HEK293 (cell line): Measurements from ENCODE around the gene NT5DC2.

Source experiments
- CTCF ChIA-PET: fragments of 350-600 bp; formaldehyde crosslinking; extraction: SDS; loops from one replicate; lab custom pipeline; 2021; ENCODE audit warnings: antibody characterized with exemption; lab: Yijun Ruan, JAX
- POLR2A ChIA-PET: fragments of 300-600 bp; formaldehyde crosslinking; extraction: SDS; loops from one replicate; lab custom pipeline; 2020; ENCODE audit warnings: antibody characterized with exemption, inconsistent platforms; lab: Yijun Ruan, JAX
- H3K27ac ChIP-seq: fragments of 200-500 bp; sonication (Bioruptor generic); 2 replicates; pipeline ENCODE4 v1.5.1; 2014; ENCODE audit warnings: low read depth, low read length, control low read depth, inconsistent platforms; ENCODE audit errors: extremely low read depth
- H3K36me3 ChIP-seq, 2 experiments: fragments of 200-500 bp in 1 of 2; sonication (Bioruptor generic) in 1 of 2; 1 replicate in 1 of 2; 2 replicates in 1 of 2; pipeline ENCODE4 v1.5.1; 2014 to 2017; ENCODE audit warnings: inconsistent platforms in 2 of 2, low read length in 2 of 2; ENCODE audit not compliant: control insufficient read depth in 2 of 2, insufficient read depth in 1 of 2
- H3K4me1 ChIP-seq: fragments of 200-500 bp; sonication (Bioruptor generic); 2 replicates; pipeline ENCODE4 v1.5.1; 2014; ENCODE audit warnings: mild to moderate bottlenecking, low read length, inconsistent platforms; ENCODE audit not compliant: control insufficient read depth, insufficient read depth
- H3K4me3 ChIP-seq: 2 replicates; pipeline ENCODE4 v1.5.1; 2011; ENCODE audit warnings: low read depth, mild to moderate bottlenecking, control low read depth, low read length, moderate library complexity
- H3K9me3 ChIP-seq: fragments of 200-500 bp; sonication (Bioruptor generic); 2 replicates; pipeline ENCODE4 v1.5.1; 2014; ENCODE audit warnings: low read depth, low read length, inconsistent platforms; ENCODE audit not compliant: control insufficient read depth, insufficient read depth
- HOXA7 ChIP-seq: sonication (generic); formaldehyde crosslinking; IDR thresholded peaks from 2 replicates; pipeline ENCODE4 v1.8.1; 2022; ENCODE audit warnings: missing genetic modification reagents, borderline replicate concordance
- IKZF3 ChIP-seq: fragments of 450-650 bp; IDR thresholded peaks from 2 replicates; pipeline ENCODE4 v1.5.0; 2018; ENCODE audit warnings: missing biosample characterization, mild to moderate bottlenecking, missing genetic modification characterization, moderate library complexity
- TRIM28 ChIP-seq: IDR thresholded peaks from 2 replicates; pipeline ENCODE4 v1.6.1; 2011; ENCODE audit warnings: low read length, control low read depth, borderline replicate concordance
- ZNF148 ChIP-seq: fragments of 450-650 bp; formaldehyde crosslinking; IDR thresholded peaks from 2 replicates; pipeline ENCODE4 v1.5.0; 2017; ENCODE audit warnings: missing biosample characterization, missing genetic modification characterization, borderline replicate concordance
- ZNF169 ChIP-seq: fragments of 450-650 bp; formaldehyde crosslinking; IDR thresholded peaks from 2 replicates; pipeline ENCODE4 v1.5.1; 2016; ENCODE audit warnings: missing biosample characterization, missing genetic modification characterization
- ZNF175 ChIP-seq: fragments of 450-650 bp; formaldehyde crosslinking; IDR thresholded peaks from 2 replicates; pipeline ENCODE4 v1.5.1; 2016; ENCODE audit warnings: missing biosample characterization, missing genetic modification characterization
- ZNF473 ChIP-seq: fragments of 450-650 bp; formaldehyde crosslinking; IDR thresholded peaks from 2 replicates; pipeline ENCODE4 v1.5.1; 2017; ENCODE audit warnings: missing biosample characterization, missing genetic modification characterization
- ZNF488 ChIP-seq: fragments of 450-650 bp; formaldehyde crosslinking; IDR thresholded peaks from 2 replicates; pipeline ENCODE4 v1.5.1; 2016; ENCODE audit warnings: missing biosample characterization, missing genetic modification characterization
- ZNF518A ChIP-seq: fragments of 450-650 bp; formaldehyde crosslinking; conservative IDR thresholded peaks from 2 replicates; pipeline ENCODE4 v1.5.1; 2016; ENCODE audit warnings: low read depth, missing biosample characterization, missing genetic modification characterization
- ZNF530 ChIP-seq: fragments of 450-650 bp; formaldehyde crosslinking; IDR thresholded peaks from 2 replicates; pipeline ENCODE4 v1.5.1; 2016; ENCODE audit warnings: low read depth, missing biosample characterization, missing genetic modification characterization
- ZNF560 ChIP-seq: fragments of 450-650 bp; formaldehyde crosslinking; IDR thresholded peaks from 2 replicates; pipeline ENCODE4 v1.5.1; 2017; ENCODE audit warnings: missing biosample characterization, missing genetic modification characterization, borderline replicate concordance
- ZNF585B ChIP-seq: fragments of 450-650 bp; formaldehyde crosslinking; IDR thresholded peaks from 2 replicates; pipeline ENCODE4 v1.5.1; 2016; ENCODE audit warnings: missing biosample characterization, missing genetic modification characterization
- ZNF639 ChIP-seq: fragments of 450-650 bp; formaldehyde crosslinking; IDR thresholded peaks from 2 replicates; pipeline ENCODE4 v1.5.1; 2016; ENCODE audit warnings: missing biosample characterization, missing genetic modification characterization
- ZNF76 ChIP-seq: fragments of 450-650 bp; formaldehyde crosslinking; IDR thresholded peaks from 2 replicates; pipeline ENCODE4; 2016; ENCODE audit warnings: low read depth, missing biosample characterization, missing genetic modification characterization, borderline replicate concordance
- ZNF830 ChIP-seq: fragments of 450-650 bp; IDR thresholded peaks from 2 replicates; pipeline ENCODE4 v1.5.0; 2018; ENCODE audit warnings: missing biosample characterization, missing genetic modification characterization, low read depth, mild to moderate bottlenecking, moderate library complexity

Gene NT5DC2

GRCh38 chr3:52557011-52557960 lies 23.6 kb upstream of the NT5DC2 start:
- no peak for TF ChIP-seq IKZF3 (tag by site-specific recombination)
- no peak for TF ChIP-seq ZNF473 (tag by site-specific recombination)
- no peak for TF ChIP-seq ZNF639
- no peak for TF ChIP-seq ZNF76
- no peak for TF ChIP-seq ZNF560 (tag by site-specific recombination)
- TF ChIP-seq ZNF169 (tag by site-specific recombination): no peak
- no peak overlapping the region for H3K27ac ChIP-seq
- ChIA-PET CTCF (no interaction called here), POLR2A (no interaction called here)
- H3K36me3 ChIP-seq: peaks cover 0 to 83% of the 10 kb centered on the region in 2 experiments; a peak in 2 of 3 replicates
- no peaks in the 10 kb centered on the region for H3K9me3 ChIP-seq
- H3K4me1 ChIP-seq: no peaks in the 10 kb centered on the region
- no peak overlapping the region for H3K4me3 ChIP-seq

GRCh38 chr3:52555056-52555455 lies 21.4 kb upstream of the NT5DC2 start:
- CTCF ChIA-PET: no interaction called here
- POLR2A ChIA-PET: no interaction called here
- no peak overlapping the region for H3K27ac ChIP-seq
- H3K9me3 ChIP-seq: no peaks in the 10 kb centered on the region
- no peak overlapping the region for H3K4me3 ChIP-seq
- no peak for TF ChIP-seq TRIM28
- no peak for TF ChIP-seq ZNF148 (tag by site-specific recombination)
- no peak for TF ChIP-seq ZNF76
- TF ChIP-seq ZNF830 (tag by site-specific recombination): no peak
- no peak for TF ChIP-seq ZNF488 (tag by site-specific recombination)
- no peak for TF ChIP-seq ZNF530
- no peak for TF ChIP-seq ZNF175 (tag by site-specific recombination)
- TF ChIP-seq ZNF518A (tag by site-specific recombination): no peak
- TF ChIP-seq HOXA7 (CRISPR knock-in tag): no peak
- no peak for TF ChIP-seq IKZF3 (tag by site-specific recombination)
- no peak for TF ChIP-seq ZNF585B (tag by site-specific recombination)
- H3K36me3 ChIP-seq: peaks cover 0 to 84% of the 10 kb centered on the region in 2 experiments; a peak in 2 of 3 replicates
- H3K4me1 ChIP-seq: no peaks in the 10 kb centered on the region
